HG03159 (cell line): ENCODE measurements around the gene SLC8A2.
"Not testable (repeated sequence)": the region's sequence is repeated elsewhere in the genome, so short reads cannot be mapped to it uniquely, and the experiment has no call there.

ENCODE experiments used
- ATAC-seq: cut with Tn5 transposase; IDR thresholded peaks from one replicate; pipeline ENCODE4 v1.9.1; 2021; ENCODE audit warnings: mild to moderate bottlenecking, moderate library complexity; ENCODE audit not compliant: unreplicated experiment

The SLC8A2 gene

DNA sequence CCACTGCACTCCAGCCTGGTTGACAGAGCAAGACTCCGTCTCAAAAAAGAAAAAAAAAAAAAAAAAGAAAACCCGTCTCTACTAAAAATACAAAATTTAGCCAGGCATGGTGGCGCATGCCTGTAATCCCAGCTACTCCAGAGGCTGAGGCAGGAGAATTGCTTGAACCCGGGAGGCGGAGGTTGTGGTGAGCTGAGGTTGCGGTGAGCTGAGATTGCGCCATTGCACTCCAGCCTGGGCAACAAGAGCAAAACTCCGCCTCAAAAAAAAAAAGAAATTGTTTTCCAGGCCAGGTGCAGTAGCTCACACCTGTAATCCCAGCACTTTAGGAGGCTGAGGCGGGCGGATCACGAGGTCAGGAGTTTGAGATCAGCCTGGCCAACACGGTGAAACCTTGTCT, 85.1 kb downstream of the SLC8A2 start:
- ATAC-seq = not testable (repeated sequence)

DNA sequence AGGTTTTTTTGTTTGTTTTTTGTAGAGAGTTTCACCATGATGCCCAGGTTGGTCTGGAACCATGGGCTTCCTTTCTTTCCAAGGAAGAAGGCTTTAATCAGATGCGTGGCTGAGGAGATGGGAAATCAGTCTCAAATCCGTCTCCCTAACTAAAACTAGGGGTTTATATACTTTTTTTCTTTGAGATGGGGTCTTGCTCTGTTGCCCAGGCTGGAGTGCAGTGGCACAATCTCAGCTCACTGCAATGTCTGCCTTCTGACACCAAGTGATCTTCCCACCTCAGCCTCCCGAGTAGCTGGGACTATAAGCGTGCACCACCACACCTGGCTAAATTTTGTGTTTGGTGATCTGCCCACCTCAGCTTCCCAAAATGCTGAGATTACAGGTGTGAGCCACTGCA, 87.2 kb downstream of the SLC8A2 start:
- not testable (repeated sequence) for ATAC-seq

GRCh38 chr19:47383890-47384289, 87.8 kb downstream of the SLC8A2 start:
- not testable (repeated sequence) for ATAC-seq

GRCh38 chr19:47381653-47382279, 89.9 kb downstream of the SLC8A2 start:
- ATAC-seq = no peak

- ATAC-seq = no peak
Measured at GRCh38 chr19:47381121-47381520, 90.6 kb downstream of the SLC8A2 start.

- no peak for ATAC-seq
Measured at GRCh38 chr19:47380559-47380958, 91.1 kb downstream of the SLC8A2 start.

DNA sequence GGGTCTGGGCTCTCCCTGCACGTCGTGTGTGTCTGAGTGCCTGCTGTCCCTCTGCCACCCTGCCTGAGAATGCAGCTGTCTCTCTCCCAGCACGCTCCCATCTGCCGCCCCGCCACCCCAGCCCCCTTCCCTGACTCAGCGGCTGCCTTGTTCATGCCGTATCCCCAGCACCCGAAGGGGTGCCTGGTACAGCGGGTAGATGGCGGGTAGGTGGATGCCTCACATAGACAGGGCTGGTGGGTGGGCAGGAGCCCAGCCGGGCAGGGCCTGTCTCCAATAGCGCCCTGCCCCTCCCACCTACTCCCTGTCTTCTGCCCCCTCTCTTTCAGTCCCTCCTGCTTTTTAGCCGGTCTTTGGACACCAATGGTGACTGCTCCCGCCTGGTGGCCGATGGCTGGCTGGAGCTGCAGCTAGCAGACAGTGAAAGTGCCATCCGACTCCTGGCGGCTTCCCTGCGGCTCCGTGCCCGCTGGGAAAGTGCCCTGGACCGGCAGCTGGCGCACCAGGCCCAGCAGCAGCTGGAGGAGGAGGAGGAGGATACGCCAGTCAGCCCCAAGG, 92.2 kb downstream of the SLC8A2 start:
- ATAC-seq = no peak

GRCh38 chr19:47378246-47378645, 93.4 kb downstream of the SLC8A2 start:
- ATAC-seq = no peak
